Skeletal muscle satellite cell (primary cell): ENCODE data around the gene ARFGAP1.

Experiments
- H3K27me3 ChIP-seq: 2 replicates; pipeline ENCODE4 v1.7.0; 2013; ENCODE audit warnings: low read length; ENCODE audit not compliant: control insufficient read depth, insufficient read depth
- H3K36me3 ChIP-seq: 2 replicates; pipeline ENCODE4 v1.7.0; 2013; ENCODE audit warnings: mild to moderate bottlenecking, control low read depth, low read length; ENCODE audit not compliant: insufficient read depth
- H3K4me1 ChIP-seq: 2 replicates; pipeline ENCODE4 v1.7.0; 2013; ENCODE audit warnings: low read length; ENCODE audit not compliant: control insufficient read depth, insufficient read depth
- H3K4me2 ChIP-seq: 2 replicates; pipeline ENCODE4 v1.7.0; 2013; ENCODE audit warnings: mild to moderate bottlenecking, low read length
- H3K4me3 ChIP-seq: 2 replicates; pipeline ENCODE4 v1.7.0; 2013; ENCODE audit warnings: low read length
- H3K9ac ChIP-seq: 2 replicates; pipeline ENCODE4 v1.7.0; 2013; ENCODE audit warnings: mild to moderate bottlenecking, low read depth, low read length, moderate library complexity
- H3K9me3 ChIP-seq: replicated peaks from 2 replicates; pipeline ENCODE4 v1.7.0; 2013; ENCODE audit warnings: mild to moderate bottlenecking, control low read depth, low read length

The ARFGAP1 gene

DNA sequence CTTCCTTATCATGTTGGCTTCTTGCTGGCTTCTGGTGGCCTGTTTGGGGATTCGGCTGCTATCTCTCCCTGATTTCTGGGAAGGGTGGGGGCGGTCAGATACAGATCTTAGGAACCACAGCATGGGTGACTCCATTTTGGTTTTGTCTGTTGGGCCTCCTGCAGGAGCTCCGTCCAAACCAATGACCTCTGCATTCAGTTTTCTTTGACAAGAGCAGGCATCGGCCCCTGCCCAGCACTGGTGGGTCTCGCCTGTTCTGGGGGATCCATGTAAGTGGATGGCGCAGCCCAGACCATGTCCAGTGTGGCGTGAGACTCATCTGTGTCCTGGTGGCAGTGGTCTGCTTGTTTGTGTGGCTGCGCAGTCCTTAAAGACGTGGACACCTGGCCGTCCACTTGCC is 8.6 kb upstream of the ARFGAP1 start:
- Histone ChIP-seq H3K4me2 (no peak overlapping the region), H3K36me3 (no peaks in the 10 kb centered on the region), H3K4me3 (no peak overlapping the region), H3K9me3 (no peaks in the 10 kb centered on the region), H3K4me1 (peaks cover 4% of the 10 kb centered on the region), H3K27me3 (peaks cover 76% of the 10 kb centered on the region), H3K9ac (no peak overlapping the region)

DNA sequence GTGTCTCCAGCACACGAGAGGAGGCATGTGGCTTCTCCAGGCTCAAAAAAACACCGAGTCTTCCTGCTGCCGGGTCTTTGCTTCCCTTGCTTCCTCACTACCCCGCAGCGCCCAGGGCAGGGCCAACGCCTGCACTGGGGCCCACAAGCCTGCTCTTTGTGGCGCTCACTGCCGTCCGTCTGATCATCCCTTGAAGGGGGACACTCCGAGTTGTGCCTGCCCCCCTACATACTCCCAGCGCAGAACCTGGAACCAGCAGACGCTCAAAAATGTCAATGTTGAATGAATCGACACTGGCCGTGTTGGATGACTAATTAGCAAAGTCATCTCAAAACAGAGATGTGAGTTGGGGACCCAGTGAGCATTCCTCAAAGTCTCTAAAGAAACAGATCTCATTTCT is 8.1 kb upstream of the ARFGAP1 start:
- H3K4me3 ChIP-seq: no peak overlapping the region
- H3K4me1 ChIP-seq: peaks cover 4% of the 10 kb centered on the region
- H3K9me3 ChIP-seq: no peaks in the 10 kb centered on the region
- no peak overlapping the region for H3K9ac ChIP-seq
- H3K36me3 ChIP-seq: no peaks in the 10 kb centered on the region
- peaks cover 74% of the 10 kb centered on the region for H3K27me3 ChIP-seq
- no peak overlapping the region for H3K4me2 ChIP-seq

DNA sequence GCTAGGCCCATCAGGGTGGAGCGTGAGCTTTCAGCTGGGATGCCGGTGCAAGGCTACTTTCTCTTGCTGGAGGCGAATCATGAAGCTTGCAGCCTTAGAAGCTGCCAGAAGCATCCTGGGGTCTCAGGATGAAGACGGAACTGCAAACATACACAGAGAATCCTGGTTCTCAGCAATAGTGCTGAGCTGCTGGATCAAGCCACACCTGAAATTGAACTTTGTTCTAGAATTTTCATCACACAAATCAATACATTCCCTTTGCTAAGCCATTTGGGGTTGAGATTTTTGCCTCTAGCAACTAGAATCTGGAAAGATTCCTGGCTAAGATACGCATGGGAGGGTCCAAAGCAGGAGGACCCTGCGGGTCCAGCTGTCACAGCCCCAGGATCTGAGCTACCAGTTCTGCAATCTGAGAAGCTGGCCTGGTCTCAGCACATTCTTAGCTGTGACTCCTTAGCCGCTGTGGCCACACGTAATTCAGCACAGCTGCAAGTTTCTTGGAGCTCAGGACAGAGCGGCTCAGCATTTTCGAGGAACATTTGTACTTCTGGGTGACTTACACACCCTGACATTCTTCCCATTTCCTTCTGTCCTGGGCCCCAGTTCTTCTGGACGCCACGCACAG is 6.6 kb upstream of the ARFGAP1 start:
- H3K9me3 ChIP-seq: no peaks in the 10 kb centered on the region
- peaks cover 4% of the 10 kb centered on the region for H3K4me1 ChIP-seq
- H3K9ac ChIP-seq: no peak overlapping the region
- H3K36me3 ChIP-seq: no peaks in the 10 kb centered on the region
- H3K27me3 ChIP-seq: peaks cover 59% of the 10 kb centered on the region
- H3K4me3 ChIP-seq: no peak overlapping the region
- no peak overlapping the region for H3K4me2 ChIP-seq

DNA sequence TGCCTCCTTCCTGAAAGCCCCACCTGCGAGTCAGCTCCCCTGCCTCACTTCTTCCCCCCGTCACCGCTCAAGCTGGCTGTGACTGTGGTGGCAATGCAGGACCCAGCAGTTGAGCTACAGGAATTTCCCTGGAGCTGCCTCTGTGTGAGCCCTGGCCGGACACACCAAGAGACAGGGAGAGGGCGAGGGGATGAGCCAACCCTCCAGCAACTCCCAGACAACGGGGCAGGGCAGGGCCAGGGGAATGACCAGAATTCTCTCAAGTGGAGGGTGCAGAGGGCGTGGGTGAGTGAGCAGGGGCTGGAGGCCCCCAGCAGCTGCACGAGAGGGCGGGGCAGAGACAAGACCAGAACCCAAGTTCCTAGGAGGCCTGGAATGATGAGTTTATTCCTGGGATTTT is 4.9 kb upstream of the ARFGAP1 start:
- peaks cover 4% of the 10 kb centered on the region for H3K4me1 ChIP-seq
- no peak overlapping the region for H3K4me2 ChIP-seq
- no peaks in the 10 kb centered on the region for H3K9me3 ChIP-seq
- peaks cover 52% of the 10 kb centered on the region for H3K27me3 ChIP-seq
- H3K36me3 ChIP-seq: no peaks in the 10 kb centered on the region
- no peak overlapping the region for H3K9ac ChIP-seq
- H3K4me3 ChIP-seq: no peak overlapping the region

DNA sequence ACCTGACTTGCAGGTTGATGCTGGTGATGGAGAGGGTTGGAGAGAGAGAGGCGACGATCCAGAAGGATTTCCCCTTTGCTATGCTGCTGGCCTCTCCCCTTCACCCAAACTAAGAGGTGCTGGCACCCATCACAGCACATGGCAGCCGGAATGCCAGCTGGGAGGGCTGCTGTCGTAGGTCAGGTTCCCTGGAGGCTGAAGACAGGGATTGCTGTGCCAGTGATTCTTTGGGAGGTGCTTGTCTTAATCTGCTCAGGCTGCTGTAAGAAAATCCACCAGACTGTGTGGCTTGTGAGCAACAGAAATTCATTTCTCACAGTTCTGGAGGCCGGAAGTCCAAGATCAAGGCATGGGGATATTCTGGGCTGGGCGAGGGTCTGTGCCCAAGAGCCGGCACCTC is 4.4 kb upstream of the ARFGAP1 start:
- Histone ChIP-seq H3K4me3 (no peak overlapping the region), H3K36me3 (no peaks in the 10 kb centered on the region), H3K27me3 (peaks cover 52% of the 10 kb centered on the region), H3K9ac (no peak overlapping the region), H3K9me3 (no peaks in the 10 kb centered on the region), H3K4me1 (peaks cover 4% of the 10 kb centered on the region), H3K4me2 (no peak overlapping the region)

DNA sequence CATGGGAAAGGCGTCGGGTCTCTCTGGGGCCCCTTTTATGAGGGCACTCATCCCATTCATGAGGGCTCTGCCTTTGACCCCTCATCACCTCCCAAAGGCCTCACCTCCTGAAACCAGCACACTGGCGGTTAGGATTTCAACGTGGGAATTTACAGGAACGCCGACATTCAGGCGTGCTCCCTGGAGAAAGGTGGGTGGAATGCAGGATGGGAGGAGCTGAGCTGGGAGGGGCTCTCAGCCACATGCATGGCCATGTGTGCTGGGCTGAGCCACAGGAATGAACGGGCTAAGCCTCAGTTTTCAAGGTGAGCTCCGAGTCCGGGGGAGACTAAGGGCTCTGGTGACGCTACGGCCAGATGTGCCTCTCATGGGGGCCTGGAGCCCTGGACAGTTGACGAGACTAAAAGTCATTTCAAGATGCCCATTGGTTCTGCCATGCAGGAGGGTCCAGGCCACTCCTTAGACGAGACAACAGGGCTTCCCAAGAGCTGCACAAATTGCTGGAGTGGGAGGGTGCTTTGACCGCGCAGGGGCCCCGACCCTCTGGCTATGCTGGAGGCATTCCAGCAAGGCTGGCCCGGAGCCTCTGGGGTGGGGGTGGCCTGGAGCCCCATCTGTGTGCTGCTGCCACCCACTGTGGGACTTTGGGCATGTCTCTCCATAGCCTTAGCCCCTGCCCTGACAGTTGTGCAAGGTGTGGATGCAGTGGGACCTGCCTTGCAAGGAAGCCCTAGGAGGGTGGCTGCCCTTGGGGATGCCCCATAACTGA is 3.8 kb upstream of the ARFGAP1 start:
- Histone ChIP-seq H3K9ac (no peak overlapping the region), H3K9me3 (no peaks in the 10 kb centered on the region), H3K27me3 (peaks cover 51% of the 10 kb centered on the region), H3K4me2 (no peak overlapping the region), H3K36me3 (no peaks in the 10 kb centered on the region), H3K4me3 (no peak overlapping the region), H3K4me1 (peaks cover 7% of the 10 kb centered on the region)

DNA sequence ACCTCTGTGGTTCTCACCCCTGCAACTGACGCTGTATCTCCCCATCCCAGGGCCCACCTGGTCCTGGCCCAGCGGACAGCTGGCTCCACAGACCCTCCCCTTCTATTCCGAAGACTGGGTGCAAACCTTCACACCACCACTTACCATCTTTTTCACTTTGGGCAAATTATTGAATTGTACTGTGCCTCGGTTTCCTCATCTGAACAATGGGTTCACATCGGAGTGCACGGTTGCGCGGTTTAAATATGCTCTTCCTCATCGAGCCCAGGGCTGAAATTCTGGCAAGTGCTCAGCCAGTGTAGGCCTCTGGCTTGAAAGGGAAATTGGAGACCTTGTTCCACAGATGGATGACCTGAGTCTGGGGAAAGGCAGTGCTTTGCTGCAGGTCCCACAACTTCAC is 2.9 kb upstream of the ARFGAP1 start:
- Histone ChIP-seq H3K4me3 (no peak overlapping the region), H3K9ac (no peak overlapping the region), H3K36me3 (no peaks in the 10 kb centered on the region), H3K27me3 (peaks cover 42% of the 10 kb centered on the region), H3K4me2 (no peak overlapping the region), H3K9me3 (no peaks in the 10 kb centered on the region), H3K4me1 (peaks cover 15% of the 10 kb centered on the region)

DNA sequence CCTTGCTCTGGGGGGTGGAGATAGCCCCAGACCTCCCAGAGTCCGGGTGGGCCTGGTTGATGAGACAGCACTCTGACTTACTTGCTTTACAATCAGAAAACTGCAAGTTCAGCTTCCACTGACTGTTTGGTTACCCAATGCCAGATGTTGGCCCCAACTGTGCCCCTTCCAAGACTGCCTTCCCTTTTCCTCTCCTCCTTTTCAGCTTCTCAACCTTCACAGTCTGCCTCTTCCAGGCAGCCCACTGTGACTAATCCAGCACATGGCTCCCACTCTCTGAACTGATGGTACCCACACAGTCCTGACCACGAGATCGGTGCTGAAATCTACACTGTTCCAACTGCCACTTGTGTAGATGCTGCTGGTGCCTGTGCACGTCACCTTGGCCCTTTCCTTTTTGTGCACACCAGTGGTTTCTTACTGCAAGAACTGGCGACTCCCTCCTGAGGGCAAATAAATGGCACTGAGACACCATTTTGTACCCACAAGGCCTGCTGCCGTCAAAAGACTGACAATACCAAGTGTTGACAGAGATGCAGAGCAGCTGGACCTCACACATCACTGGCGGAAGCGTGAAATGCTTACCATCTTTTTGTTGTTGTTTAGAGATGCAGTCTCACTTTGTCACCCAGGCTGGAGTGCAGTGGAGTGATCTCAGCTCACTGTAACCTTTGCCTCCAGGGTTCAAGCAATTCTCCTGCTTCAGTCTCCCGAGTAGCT is 1.8 kb upstream of the ARFGAP1 start:
- Histone ChIP-seq H3K4me2 (no peak overlapping the region), H3K9ac (no peak overlapping the region), H3K36me3 (peaks cover 5% of the 10 kb centered on the region), H3K4me1 (peaks cover 18% of the 10 kb centered on the region), H3K27me3 (peaks cover 33% of the 10 kb centered on the region), H3K9me3 (no peaks in the 10 kb centered on the region), H3K4me3 (no peak overlapping the region)

DNA sequence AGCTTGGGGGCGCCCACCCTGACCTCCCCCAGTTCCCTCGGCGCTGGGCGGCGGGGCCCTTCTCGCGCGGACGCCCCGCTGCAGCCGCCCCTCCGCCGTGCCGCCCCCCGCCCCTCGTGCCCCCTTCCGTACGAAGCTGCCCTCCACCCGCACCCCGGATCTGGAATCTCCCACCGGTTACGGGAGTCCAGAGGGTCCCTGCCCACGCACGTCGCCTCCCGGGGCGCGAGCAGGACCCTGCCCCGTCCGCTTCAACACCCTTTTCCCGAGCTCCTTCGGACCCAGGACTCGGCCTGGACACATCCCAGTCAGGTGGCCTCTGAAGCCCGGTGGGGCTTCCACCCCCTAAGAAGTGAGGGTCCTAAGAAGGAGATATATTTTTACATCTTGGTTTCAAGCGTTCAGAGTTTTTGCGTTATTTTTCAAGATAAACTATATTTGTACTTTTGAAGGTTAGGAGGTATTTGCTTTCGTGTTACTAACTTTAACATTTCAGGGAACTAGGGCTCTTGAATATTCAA is 506 bp downstream of the ARFGAP1 start:
- Histone ChIP-seq H3K36me3 (peaks cover 29% of the 10 kb centered on the region), H3K9ac (peak overlapping the region; percentile 88), H3K4me3 (peak overlapping the region; percentile 76), H3K4me1 (peaks cover 15% of the 10 kb centered on the region), H3K9me3 (no peaks in the 10 kb centered on the region), H3K4me2 (peak overlapping the region; percentile 87), H3K27me3 (peaks cover 12% of the 10 kb centered on the region)

DNA sequence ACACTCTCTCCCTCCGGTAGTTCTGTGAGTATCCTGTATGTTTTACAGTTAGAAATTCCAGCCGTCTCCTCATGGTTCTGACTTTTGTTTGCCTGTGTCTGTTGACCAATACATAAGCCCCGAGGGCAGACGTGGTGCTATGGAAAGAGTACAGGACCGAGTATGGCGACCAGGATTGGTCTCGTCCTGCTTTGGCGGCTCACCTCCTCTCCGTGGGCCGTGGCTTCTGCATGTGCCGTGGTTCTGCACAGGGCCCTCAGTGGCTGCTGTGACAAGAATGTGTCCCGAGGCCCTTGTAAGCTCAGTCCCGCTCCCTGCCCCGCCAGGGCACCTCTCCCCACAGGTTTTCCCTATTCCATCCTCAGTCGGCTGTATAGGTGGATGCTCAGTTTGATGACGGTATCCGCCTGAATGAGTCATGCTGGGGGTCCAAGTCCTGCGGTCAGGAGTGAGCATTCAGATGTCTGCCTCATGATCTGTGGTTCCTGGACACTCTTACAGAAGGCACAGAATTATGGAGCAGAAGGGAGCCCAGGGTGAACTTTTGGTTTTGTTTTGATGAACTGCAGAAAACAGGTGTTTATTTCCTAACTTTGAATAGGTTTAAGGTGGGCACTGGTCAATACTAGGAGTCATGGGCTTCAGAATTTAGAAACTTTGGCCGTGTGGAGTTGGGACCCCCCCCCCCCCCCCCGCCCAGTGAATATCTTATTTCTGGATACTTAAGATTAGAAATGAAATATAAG is 1.2 kb downstream of the ARFGAP1 start:
- Histone ChIP-seq H3K36me3 (peaks cover 36% of the 10 kb centered on the region), H3K4me3 (peak overlapping the region; percentile 76), H3K9me3 (no peaks in the 10 kb centered on the region), H3K27me3 (peaks cover 5% of the 10 kb centered on the region), H3K4me1 (peaks cover 14% of the 10 kb centered on the region), H3K4me2 (peak overlapping the region; percentile 87), H3K9ac (peak overlapping the region; percentile 88)
